Measurements from ENCODE around the gene OR5K3.
A peak's percentile ranks its signal among the peaks of the same experiment; 100 is the strongest.

Gene OR5K3

GRCh38 chr3:98359993-98360675 is 30.3 kb upstream of the OR5K3 start:
- peak; percentile 18 for TF ChIP-seq CTCF (conservative IDR thresholded peaks at IDR 0.05)
- no peak for TF ChIP-seq ZFX (IDR thresholded peaks at IDR 0.05)

GRCh38 chr3:98360681-98361080 is 29.8 kb upstream of the OR5K3 start:
- TF ChIP-seq ZFX (IDR thresholded peaks at IDR 0.05) = no peak
- TF ChIP-seq CTCF (conservative IDR thresholded peaks at IDR 0.05) = no peak

More at GRCh38 chr3:98359993-98360675, 30.3 kb upstream of the OR5K3 start:
- H3K27ac ChIP-seq = no peak overlapping the region

GRCh38 chr3:98361289-98361688 is 29.2 kb upstream of the OR5K3 start:
- TF ChIP-seq CTCF (conservative IDR thresholded peaks at IDR 0.05) (no peak), ZFX (IDR thresholded peaks at IDR 0.05) (no peak)
- H3K27ac ChIP-seq = no peak overlapping the region

More at GRCh38 chr3:98360681-98361080, 29.8 kb upstream of the OR5K3 start:
- H3K27ac ChIP-seq = no peak overlapping the region

- TF ChIP-seq ZFX (IDR thresholded peaks at IDR 0.05) (no peak), CTCF (conservative IDR thresholded peaks at IDR 0.05) (no peak)
- no peak overlapping the region for H3K27ac ChIP-seq
Measured at GRCh38 chr3:98367464-98368246, 22.8 kb upstream of the OR5K3 start.

GRCh38 chr3:98371186-98371585 is 19.3 kb upstream of the OR5K3 start:
- TF ChIP-seq CTCF (conservative IDR thresholded peaks at IDR 0.05) (no peak), ZFX (IDR thresholded peaks at IDR 0.05) (no peak)

GRCh38 chr3:98371853-98372252 is 18.6 kb upstream of the OR5K3 start:
- no peak overlapping the region for H3K27ac ChIP-seq
- TF ChIP-seq ZFX (IDR thresholded peaks at IDR 0.05) (no peak), CTCF (conservative IDR thresholded peaks at IDR 0.05) (no peak)

More at GRCh38 chr3:98371186-98371585, 19.3 kb upstream of the OR5K3 start:
- H3K27ac ChIP-seq = no peak overlapping the region

GRCh38 chr3:98372445-98372844 is 18.0 kb upstream of the OR5K3 start:
- TF ChIP-seq ZFX (IDR thresholded peaks at IDR 0.05) (no peak), CTCF (conservative IDR thresholded peaks at IDR 0.05) (no peak)
- H3K27ac ChIP-seq = no peak overlapping the region

Data from C4-2B (cell line).